NCI-H69 (cell line): ENCODE data around the gene MS4A15.
"Not testable (repeated sequence)": the region's sequence is repeated elsewhere in the genome, so short reads cannot be mapped to it uniquely, and the experiment has no call there.

Experiments
- DNase-seq: peaks from one replicate; lab custom pipeline; 2025; lab: John Stamatoyannopoulos, UW

MS4A15 gene

DNA sequence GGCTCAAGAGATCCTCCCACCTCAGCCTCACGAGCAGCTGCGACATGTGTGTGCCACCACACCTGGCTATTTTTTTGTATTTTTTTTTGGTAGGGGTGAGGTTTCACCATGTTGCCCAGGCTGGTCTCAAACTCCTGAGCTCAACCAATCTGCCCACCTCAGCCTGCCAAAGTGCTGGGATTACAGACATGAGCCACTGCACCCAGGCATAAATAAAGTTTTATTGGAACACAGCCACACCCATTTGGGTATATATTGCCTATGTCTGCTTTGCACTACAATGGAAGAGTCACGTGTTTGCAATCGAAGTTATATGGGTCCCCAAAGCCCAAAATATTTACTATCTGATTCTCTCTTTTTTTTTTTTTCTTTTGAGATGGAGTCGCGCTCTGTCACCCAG, 1.8 kb upstream of the MS4A15 start:
- no peak for DNase-seq

DNA sequence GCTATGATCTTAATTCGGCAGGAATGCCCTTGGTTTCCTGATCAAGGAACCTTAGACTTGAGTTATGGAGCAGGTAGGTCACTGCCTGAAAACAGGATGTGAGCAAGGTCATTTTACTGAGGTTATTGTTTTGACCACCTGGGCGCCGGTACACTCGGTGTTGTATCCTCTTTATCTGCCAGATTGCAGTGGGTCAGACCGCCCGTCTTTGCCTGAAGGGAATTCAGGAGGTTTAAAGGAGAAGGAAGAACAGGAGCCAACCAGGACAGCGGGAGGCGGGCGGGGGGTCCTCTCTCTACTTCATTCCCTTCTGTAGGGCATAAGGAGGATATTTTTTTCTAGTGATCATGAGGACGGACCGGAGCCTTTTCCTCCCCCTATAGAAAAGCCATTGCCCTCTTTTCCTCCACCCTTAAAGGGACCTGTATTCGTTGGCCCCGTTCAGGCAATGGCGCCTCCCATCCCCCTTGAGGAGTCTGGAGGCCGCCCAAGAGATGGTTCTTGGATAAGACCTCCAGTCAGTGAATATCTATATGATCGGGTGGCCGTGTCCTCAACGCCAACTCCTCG, 649 bp downstream of the MS4A15 start:
- no peak for DNase-seq

DNA sequence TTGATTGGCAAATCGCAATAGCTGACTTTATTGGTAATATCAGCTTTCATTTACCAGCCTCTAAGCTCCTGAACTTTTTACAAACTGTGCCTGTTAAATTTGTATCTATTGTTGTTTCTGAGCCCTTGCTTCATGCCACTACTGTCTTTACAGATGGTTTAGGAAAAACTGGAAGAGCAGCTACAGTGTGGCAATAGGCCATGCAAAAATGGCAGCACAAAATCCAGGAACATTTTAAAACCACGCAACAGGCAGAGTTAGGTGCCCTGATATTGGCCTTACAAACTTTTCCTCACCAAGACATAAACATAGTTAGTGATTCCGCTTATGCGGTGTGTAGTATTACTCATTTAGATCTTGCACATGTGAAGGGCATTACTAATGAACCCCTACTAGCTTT, 2.0 kb downstream of the MS4A15 start:
- not testable (repeated sequence) for DNase-seq

DNA sequence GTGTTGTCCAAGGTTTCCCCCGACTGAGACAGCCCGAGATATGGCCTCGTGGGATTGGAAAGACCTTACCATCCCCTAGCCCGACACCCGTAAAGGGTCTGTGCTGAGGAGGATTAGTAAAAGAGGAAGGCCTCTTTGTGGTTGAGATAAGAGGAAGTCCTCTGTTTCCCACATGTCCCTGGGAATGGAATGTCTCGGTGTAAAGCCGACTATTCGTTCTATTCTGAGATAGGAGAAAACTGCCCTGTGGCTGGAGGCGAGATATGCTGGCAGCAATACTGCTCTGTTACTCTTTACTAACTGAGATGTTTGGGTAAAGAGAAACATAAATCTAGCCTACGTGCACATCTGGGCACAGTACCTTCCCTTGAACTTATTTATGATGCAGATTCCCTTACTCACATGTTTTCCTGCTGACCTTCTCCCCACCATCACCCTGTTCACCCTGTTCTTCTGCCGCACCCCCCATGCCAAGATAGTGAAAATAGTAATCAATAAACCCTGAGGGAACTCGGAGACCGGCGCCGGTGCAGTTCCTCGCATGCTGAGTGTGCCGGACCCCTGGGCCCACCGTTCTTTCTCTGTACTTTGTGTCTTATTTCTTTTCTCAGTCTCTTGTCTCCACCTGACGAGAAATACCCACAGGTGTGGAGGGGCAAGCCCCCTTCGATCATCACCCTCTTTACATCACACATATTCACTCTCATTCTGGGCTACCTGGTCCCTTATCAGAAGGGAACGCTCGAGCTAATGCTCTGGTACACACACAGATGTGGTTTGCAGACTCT, 3.0 kb downstream of the MS4A15 start:
- not testable (repeated sequence) for DNase-seq

DNA sequence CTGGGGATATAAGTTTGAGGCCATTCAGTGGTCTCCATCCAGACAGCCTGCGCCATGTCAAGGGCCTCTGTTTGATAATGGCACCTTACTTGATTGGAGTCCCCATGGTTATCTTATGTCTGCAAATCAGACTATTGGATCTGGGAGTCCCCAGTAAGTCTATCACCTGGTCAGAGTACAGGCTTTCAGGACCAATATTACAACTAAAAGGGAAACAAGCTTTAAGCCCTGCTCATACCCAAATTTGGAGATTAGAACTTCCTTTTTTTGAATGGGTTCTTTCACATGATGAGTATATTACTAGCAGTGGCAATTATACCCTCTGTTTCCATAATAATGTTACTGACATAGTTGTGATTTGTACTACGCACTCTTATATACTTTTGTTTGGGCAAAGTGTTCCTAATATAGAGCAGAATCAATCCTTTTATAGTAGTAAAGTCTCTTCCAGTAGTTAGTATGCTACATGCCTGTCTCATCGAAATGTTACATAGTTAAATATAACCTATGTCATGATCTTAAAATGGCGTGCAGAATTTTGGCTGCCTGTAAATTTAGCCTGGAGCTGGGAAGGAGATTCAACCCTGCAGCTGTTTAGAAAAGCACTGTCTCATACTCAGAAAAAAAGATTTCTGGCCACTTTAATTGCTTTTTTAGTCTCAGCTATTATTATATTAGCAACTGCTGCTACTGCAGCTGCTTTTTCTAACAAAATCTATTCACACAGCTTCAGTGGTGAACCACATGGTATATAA, 4.9 kb downstream of the MS4A15 start:
- DNase-seq: peak; percentile 96

DNA sequence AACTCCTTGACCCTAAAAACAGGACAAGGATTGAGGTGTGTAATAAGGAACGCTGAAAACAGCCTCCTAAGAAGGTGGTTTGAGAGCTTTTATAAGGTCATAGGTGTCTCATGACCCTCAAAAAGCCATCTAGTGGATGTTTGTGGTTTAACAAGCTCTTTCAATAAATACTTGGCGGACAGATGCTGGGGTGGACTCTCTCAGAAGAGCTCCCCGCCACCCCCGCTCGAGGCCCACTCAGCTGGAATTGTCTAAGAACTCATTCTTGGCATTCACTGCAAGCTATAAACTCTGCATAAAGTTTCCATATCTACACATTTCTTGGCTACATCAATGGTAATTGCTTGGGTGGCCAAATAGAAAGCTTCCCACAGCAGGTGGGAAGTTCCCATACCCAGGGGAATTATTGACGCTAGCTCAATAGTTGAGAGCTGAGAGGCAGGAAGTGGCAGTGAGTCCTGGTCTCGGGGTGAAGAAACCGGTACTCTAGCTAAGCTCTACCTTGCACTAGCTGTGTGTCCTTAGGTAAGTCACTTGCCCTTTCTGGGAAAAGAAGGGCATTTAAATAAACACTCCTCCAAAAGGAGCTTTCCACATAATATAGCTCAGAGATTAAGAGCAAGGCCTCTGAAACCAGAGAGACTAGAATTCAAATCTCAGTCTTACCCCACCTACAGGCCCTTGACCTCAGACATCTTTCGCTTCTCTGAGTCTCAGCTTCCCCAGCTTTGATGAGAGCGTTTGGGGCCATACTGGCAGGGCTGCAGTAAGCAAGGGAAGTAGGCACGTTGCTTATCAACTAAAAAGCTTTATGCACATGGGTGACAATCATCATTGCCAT, 6.4 kb downstream of the MS4A15 start:
- DNase-seq: peak; percentile 89

DNA sequence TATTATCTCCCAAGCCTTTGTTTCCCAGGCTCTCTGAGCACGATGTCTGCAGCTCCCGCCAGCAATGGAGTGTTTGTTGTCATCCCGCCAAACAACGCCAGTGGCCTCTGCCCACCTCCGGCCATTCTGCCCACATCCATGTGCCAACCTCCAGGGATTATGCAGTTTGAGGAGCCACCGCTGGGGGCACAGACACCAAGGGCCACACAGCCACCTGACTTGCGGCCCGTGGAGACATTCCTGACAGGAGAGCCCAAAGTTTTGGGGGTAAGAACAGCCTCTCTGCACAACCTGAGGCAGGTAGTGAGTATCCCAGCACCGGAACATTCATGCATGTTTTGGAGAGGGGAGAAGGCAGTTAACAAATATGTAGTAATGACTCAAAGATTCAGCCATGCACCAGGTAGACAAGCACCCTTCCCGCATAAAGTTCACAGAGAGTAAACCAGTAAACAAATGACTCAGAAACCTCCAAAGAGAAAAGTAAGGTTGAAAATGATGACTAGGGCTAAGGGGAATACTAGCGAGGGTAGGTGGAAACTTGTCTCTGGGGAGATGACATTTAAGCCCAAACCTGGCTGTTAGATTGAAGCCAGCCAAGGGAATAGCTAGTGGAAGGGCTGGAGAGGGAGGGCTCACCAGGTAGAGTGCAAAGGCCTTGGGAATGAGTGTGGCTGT, 7.2 kb downstream of the MS4A15 start:
- peak; percentile 35 for DNase-seq

DNA sequence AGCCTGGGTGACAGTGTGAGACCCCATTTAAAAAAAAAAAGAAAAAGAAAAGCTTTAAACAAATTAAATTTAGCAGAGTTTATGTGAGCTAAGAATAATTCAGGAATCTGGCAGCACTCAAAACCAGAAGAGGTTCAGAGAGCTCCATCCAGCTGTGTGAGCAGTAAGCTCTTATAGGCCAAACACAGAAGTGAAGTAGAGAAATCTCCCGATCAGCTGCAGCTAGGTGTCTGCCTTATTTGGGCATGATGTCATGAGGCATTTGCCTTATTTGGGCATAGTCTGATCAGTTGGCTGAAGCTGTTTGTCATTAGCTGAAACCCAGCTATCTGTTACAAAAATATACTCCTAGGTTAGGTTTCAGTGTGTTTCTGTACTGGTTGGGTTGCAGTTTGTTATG, 8.2 kb downstream of the MS4A15 start:
- DNase-seq: peak; percentile 37

DNA sequence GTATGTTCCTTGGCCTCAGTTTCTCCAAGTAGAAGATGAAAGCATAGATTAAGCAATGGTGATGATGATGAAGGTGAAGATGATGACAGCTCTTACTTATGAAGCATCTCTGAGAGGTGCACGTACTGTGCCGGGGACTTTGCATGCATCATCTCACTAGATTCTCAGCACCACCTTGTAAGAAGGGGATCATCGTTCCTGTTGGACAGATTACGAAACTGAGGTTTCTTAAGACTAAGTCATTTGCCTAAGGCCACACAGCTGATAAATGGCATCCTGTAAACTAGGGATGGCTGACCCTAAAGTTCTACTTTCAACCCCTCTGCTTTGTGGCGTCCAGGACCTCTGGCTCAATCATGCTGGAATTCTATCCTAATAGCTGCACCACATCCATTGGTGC, 8.7 kb downstream of the MS4A15 start:
- DNase-seq: no peak

DNA sequence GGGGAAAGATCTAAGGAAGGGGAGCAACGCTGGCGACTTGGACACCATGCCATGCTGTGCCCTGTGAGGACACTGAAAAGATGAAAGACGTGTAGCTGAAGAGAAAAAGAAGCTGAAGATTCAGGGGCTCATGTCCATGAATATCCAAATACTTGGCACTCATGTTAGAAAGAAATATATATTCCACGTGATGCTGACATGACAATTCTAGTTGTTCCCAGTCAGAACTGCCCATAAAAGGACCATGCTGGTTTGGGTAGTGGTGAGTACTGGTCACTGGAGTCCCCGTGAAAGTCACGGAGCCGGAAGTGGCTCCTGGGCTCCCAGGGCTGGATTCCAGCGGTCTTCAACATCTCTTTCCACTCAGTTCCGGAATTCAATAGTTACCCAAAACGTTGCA, 9.9 kb downstream of the MS4A15 start:
- DNase-seq: no peak

DNA sequence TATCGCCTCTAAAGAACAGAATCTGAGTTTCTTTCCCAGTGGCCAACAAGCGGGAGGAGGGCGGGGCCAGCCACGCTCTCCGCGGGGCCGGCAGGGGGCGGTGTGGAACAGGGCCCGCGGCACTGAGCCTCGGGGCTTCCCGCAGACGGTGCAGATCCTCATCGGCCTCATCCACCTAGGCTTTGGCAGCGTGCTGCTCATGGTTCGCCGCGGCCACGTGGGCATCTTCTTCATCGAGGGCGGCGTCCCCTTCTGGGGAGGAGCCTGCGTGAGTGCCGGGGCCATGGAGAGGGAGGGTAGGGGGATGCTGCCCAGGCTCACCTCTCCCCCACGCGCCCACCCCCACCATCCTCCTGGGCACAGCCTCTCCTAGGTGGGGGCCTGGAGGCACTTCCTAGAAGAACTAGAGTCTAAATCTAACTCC, 10.7 kb downstream of the MS4A15 start:
- DNase-seq: no peak

DNA sequence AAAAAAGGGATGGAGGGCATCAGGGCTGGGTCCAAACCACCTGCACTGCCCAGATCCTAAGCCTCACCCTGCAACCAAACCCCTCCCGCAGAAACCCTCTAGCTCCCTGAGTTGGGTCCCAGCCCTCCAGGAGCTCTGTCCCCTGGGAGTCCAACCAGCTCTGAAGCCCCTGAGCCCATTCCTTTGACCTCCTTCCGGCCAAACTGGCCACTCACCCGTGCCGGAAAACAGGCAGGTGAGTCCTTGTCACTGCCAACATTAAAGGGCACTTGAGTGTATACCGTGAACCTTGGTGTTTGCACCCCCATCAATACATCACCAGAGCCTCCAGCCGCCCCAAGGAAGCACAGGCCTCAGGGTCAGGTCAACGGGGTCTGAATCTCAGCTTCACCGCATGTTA, 11.5 kb downstream of the MS4A15 start:
- no peak for DNase-seq

DNA sequence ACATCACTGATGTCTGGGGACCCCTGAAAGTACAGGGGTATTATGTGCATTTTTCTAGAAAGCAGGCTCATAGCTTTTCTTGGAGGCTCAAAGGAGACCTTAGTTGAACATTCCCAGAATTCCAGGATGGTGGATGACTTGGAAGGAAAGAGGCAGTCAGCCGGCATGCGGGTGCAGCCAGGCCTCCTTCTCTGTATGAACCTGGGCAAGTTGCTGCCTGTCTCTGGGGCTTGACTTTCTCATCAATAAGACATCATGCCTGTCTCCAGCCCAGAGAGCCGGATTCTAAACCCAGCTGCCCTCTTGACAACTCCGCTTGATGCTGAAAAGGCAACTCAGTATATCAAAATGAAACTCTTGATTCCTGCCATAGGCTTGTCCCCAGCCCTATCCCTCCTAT, 12.6 kb downstream of the MS4A15 start:
- DNase-seq: no peak

DNA sequence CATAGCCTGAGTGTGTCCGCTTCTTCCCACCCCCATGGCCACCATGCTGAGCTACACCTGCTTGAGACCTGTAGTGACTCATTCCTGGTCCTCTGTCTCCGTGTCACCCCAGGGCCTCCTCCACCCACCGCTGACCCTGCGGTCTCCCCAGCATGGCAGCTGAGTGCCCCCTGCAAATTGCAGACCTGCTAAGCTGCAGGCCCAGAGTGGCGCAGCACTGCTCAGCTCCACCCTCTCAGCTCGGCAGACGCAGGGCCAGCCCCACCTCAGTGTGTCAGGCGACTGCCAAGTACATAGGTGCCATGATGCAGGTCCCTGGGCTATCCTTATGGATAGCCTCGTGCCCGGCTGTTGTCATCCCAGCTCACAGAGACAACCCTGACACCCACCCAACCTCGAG, 13.1 kb downstream of the MS4A15 start:
- peak; percentile 65 for DNase-seq

DNA sequence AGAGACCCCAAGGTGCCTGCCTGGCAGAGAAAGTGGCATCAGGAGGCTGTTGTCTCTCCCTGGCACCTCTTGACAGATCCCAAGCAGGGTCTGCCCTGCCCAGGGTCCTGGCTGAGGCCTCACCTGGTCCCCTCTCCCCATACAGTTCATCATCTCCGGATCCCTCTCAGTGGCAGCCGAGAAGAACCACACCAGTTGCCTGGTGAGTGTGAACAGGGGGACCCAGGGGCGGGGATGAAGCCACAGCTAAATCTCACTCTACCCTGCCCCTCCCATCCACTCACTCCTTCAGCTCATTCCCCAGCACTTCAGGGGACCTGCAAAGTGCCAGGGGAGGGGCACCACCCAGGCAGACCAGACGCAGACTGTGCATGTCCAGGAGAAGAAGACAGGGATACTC, 14.5 kb downstream of the MS4A15 start:
- no peak for DNase-seq

DNA sequence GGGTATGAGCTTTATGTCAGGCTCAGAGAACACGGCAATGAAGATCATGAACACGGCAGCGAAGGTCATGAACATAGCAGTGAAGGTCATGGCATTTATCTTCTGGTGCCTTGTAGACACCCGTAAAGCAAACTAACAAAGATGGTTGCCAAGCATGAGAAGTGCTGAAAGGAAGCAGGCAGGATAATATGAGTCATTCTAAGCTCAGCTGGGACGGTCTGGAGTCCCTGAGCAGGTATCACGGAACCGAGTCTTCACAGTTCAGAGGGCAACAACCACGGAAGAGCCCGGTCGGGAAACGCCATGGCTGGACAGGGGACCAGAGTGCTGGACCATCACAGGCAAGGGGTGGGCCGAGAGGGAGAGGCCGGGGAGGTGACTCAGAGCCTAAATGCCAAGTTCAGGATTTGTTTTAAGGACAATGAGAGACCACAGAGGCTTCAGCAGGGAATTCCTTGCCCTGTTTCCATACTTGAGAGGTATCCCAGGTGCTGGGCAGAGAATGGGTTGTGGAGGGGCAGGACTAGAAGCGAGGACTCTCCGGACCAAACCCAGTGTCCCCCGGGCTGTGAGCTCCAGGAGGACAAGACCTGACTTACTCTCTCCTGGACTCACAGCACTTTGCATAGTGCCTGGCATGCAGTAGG, 15.3 kb downstream of the MS4A15 start:
- no peak for DNase-seq

DNA sequence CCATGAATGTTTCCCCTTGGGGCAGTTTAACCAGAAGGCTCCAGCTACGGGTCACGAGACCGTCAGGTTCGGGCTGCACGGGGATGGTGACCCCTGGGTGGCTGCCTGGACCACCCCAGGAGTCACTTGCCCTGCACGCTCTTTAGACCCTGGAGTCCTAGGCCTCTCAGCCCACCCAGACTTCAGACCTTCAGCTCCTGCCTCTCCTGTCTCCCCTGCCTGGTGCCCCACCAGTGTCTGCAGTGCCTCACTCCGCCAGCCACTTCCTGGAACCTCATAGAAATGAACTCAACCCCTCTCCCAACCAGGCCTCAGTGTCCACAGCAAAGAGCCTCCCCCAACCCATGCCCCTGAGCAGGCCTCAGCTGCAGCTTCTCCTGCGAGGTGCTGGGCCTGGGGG, 16.0 kb downstream of the MS4A15 start:
- DNase-seq: no peak

DNA sequence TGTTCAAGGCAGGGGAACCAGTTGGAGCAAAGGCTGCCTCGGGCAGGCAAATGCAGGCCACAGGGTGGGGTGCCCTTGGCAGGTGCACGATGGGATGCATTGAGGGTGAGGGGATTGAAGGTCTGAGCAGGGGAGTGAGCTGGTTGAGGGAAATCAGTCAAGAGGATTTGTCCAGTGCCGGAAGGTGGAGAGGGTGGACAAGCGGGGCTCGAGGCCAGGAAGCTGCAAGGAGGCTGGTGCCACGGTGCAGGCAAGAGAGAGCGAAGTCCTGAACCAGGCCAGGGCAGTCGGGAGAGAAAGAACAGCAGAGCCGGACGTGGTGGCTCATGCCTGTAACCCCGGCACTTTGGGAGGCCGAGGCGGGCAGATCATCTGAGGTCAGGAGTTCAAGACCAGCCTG, 18.1 kb downstream of the MS4A15 start:
- no peak for DNase-seq

DNA sequence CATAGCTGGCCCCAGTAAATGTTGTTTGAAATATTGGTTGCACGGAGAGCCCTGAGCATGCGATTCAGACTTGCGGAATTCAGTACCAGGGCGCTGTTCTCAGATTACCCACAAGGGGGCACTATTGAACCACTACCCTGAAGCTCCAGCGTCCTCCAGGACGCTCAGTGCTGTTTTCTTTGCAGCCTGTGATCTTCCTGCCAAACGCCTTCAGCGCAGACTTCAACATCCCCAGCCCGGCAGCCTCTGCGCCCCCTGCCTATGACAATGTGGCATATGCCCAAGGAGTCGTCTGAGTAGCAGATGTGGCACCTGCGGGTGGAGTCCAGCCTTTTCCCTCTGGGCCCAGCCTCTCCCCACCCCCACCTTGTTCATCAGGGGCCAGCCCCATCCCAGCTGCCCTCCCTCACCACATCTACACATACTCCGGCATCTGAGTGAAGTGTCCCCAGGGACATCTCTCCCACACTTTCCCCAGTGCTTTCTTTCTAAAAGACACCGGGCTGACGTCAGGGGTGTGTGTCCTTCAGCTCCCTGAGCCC, 18.8 kb downstream of the MS4A15 start:
- DNase-seq: peak; percentile 96

DNA sequence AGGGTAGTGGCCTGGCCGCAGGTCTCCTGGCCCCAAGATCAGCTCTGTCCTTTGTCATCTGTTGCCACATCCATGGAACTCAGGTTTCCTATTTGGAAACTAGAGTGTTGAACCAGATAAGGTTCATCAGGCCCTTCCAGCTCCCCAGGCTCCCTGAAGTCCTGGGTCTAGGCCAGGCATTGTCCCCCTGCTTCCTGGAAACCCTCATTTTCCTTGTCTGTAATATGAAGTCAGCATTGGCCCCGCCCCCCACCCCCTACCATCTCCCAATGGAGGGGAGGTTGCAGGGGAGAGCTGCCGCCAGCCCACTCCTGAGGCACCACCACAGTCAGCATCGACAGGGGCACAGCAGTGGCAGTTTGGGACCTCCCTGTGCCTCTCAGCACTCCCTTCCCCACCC, 19.5 kb downstream of the MS4A15 start:
- DNase-seq: no peak

DNA sequence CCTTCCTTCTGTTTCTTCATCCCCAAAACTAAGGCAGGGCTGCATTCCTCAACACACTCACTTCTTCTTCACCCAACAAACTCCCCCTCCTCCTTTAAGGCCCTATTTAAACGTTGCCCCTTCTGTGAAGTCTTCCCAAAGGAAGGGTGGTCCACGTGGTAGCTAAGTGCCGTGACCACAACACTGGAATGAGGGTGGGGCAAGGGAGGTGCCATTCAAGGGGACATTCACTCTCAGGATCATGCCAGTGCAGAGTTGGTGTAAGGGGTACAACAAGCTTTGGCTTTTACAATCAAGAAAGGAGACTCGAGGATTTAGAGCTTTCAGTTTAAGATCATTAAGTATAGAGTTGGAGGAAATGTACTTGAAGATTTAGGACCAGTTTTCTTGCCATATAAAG, 20.4 kb downstream of the MS4A15 start:
- DNase-seq: no peak
